ENCODE data around the gene TRAPPC1. TPM values are rescaled to one million over a fixed set of nuclear protein-coding genes. Genes with fewer than 3 reads are reported as not detected.

The TRAPPC1 gene
- 100 to 1,000 TPM; 215 to 242 TPM for total RNA-seq

GRCh38 chr17:7931709-7932482, at the start of gene TRAPPC1, which contains the start of gene CNTROB:
Gene TRAPPC1, minus strand, starts transcription at chr17:7931946. Its CDS starts 117 bp downstream, at chr17:7931829.
Gene CNTROB, plus strand, starts transcription at chr17:7932206. Its CDS starts 874 bp downstream, at chr17:7933080.

GRCh38 chr17:7929158-7930023, 2.4 kb downstream of the TRAPPC1 start, which contains the start of gene KCNAB3:
Gene KCNAB3, minus strand, starts transcription at chr17:7929856. Its CDS starts 421 bp downstream, at chr17:7929435.

GRCh38 chr17:7915611-7916384, 15.9 kb downstream of the TRAPPC1 start, which contains the start of gene RNF227:
Gene RNF227, minus strand, starts transcription at chr17:7916289. Its CDS starts 94 bp downstream, at chr17:7916195.

GRCh38 chr17:7888184-7888920, 43.4 kb downstream of the TRAPPC1 start, which contains the start of gene CHD3:
Gene CHD3, plus strand, starts transcription at chr17:7888789. Its CDS starts 212 bp downstream, at chr17:7889001.

Other genes with a start within 250 kb of the TRAPPC1 start
- gene TP53, start 244.5 kb downstream of the TRAPPC1 start, total RNA-seq: 100 to 1,000 TPM; 147 to 148 TPM
- 10 to 100 TPM; 12.5 to 13.4 TPM for gene WRAP53, start 243.5 kb downstream of the TRAPPC1 start, total RNA-seq
- gene EFNB3, start 226.7 kb downstream of the TRAPPC1 start, total RNA-seq: not detected
- gene DNAH2, start 214.2 kb downstream of the TRAPPC1 start, total RNA-seq: not detected
- 10 to 100 TPM; 20.5 to 21.6 TPM for gene KDM6B, start 97.7 kb downstream of the TRAPPC1 start, total RNA-seq
- 1 to 10 TPM in 1 of 2 experiments, under 1 TPM in 1; 0.82 to 1.4 TPM for gene TMEM88, start 76.9 kb downstream of the TRAPPC1 start, total RNA-seq
- 10 to 100 TPM; 54.3 to 54.5 TPM for gene NAA38, start 74.4 kb downstream of the TRAPPC1 start, total RNA-seq
- 1 to 10 TPM; 6.7 to 7.4 TPM for gene CYB5D1, start 73.9 kb downstream of the TRAPPC1 start, total RNA-seq
- gene CHD3, start 43.2 kb downstream of the TRAPPC1 start, total RNA-seq: 100 to 1,000 TPM; 182 to 203 TPM
- 1 to 10 TPM; 5.6 to 7.0 TPM for gene RNF227, start 15.7 kb downstream of the TRAPPC1 start, total RNA-seq
- 10 to 100 TPM; 11.0 to 11.4 TPM for gene KCNAB3, start 2.1 kb downstream of the TRAPPC1 start, total RNA-seq
- gene CNTROB, start 260 bp upstream of the TRAPPC1 start, total RNA-seq: 10 to 100 TPM; 54.9 to 55.2 TPM
- not detected for gene GUCY2D, start 70.7 kb upstream of the TRAPPC1 start, total RNA-seq
- gene ALOX15B, start 107.1 kb upstream of the TRAPPC1 start, total RNA-seq: not detected
- 1 to 10 TPM in 1 of 2 experiments, under 1 TPM in 1; 0.48 to 1.1 TPM for gene ALOX12B, start 155.8 kb upstream of the TRAPPC1 start, total RNA-seq
- not detected for gene ALOXE3, start 186.6 kb upstream of the TRAPPC1 start, total RNA-seq
- 1 to 10 TPM in 1 of 2 experiments, under 1 TPM in 1; 0.28 to 1.0 TPM for gene HES7, start 192.2 kb upstream of the TRAPPC1 start, total RNA-seq
- gene PER1, start 220.5 kb upstream of the TRAPPC1 start, total RNA-seq: 10 to 100 TPM; 38.9 to 42.4 TPM
- 10 to 100 TPM; 82.4 to 86.1 TPM for gene VAMP2, start 231.0 kb upstream of the TRAPPC1 start, total RNA-seq
- 10 to 100 TPM; 35.4 to 36.6 TPM for gene TMEM107, start 244.4 kb upstream of the TRAPPC1 start, total RNA-seq

Measured in activated naive CD4-positive, alpha-beta T cell treated with anti-CD3 and anti-CD28 coated beads, Interleukin-2, amount 10 ng/mL, durations not matched to agents 5 hours and 36 hours (primary cell).